Fibroblast of skin of abdomen (primary cell): Measurements from ENCODE around the gene GRIK4.
"Not testable (repeated sequence)": the region's sequence is repeated elsewhere in the genome, so short reads cannot be mapped to it uniquely, and the experiment has no call there.

Experiments
- DNase-seq: peaks from one replicate; pipeline ENCODE4 v3.0.0-alpha.2; 2013

Gene GRIK4

DNA sequence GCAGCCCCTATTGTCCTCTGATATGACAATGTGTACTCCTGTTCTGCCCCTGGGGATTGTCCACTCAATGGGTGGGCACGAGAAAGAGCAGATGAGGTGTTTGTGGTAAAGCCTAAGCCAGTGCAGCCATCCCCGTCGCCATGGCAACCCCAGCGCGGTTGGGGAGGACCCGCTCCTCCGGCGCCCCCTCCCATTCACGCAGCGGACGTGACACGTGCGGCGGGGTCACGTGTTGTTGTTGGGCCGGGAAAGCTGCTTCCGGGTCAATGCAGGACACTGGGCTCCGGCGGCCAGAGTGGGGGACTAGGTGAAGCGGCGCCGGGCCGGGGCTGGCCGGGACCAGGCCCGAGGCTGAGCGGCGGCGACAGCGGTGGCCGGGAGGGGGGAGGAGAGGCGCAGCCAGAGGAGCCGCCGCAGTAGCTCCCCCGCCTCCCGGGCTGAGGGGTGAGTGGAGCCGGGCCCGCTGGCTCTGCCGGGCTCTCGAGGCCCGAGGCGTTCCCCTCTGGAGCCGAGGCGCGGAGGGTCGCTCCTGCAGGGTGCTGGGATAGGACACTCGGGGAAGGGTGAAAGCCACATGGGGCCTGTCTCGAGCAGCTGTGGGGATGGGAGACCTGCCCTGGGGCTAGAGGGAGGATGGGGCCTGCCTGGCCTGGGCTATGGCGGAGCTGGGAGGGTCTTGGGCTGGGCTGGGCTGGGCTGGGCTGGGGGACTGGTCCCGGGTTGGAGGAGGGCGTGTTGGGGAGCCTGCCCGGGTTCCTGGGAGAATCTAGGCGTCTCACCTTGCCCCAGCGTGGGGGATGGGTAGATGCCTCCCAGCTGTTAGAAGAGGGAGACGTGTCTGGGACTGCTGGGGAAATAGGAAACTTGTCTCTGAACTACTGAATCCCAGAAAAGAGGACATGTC, 512.6 kb downstream of the GRIK4 start, which contains the start of gene TBCEL:
TSS of gene TBCEL (plus strand) at position 255 of the 904 bp plus-strand sequence. CDS start 21,589 bp downstream, outside the sequence.
- DNase-seq: peak; percentile 87

DNA sequence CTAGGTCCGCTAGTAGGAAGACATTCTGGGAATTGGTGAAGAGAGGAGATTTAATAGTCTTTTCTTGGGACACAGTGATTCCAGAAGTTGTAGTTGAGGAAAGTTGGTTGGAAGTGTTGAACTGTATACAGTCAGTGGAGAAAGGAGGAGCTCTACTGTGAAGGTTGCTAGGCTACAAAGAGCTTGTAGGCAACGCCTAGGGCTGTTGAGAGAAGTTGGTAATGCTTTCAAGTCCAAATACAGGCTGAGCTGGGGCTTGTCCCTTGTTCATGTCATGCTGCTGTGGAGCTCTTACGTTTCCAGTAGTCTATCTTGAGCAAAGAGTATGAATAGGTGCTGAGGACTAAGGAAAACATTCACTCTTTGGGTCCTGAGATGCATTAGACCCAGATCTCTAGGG, 513.4 kb downstream of the GRIK4 start:
- peak; percentile 4 for DNase-seq

DNA sequence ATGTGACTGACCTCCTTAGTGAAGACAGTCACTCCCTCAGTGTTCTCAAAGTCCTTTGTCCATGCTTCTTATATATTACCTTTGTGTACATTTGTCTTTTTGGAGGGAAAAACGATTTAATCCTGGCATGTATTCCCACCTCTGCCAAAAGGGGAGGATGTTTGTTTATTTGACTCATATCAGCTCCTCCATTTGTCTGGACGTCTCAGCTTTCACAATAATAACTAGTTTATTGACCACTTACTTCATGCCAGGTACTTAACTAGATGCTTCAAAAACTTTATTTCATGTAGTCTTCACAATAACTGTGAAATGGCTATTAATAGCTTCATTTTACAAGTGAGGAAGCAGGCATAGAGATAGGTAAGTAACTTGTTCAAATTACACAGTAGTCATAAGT, 517.6 kb downstream of the GRIK4 start:
- DNase-seq: no peak

DNA sequence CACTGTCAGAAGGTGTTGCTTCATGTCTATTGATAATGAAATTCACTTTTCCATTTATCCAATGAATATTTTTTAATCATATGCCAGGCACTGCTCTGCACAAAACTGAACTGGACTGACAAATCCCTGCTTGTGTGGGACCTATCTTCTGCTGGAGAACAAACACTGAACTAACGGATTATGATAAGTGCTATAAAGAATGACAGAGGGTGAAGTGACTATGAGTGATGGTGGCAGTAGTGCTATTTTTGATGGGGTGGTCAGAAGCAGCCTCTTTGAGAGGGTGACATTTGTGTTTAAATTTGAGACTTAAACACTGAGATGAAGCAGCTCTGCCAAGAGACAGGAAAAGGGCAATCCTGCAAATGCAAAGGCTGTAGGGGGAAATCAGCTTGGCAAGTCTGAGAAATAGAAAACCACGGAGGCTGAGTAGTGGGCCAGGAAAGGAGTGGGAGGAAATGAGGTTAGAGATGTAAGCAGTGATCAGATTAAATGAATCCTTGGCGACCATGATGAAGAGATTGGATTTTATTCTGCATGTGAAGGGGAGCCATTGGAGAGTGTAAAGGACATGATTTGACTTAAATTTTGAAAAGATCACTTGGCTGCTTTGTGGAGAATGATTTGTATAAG, 518.4 kb downstream of the GRIK4 start:
- DNase-seq: no peak

DNA sequence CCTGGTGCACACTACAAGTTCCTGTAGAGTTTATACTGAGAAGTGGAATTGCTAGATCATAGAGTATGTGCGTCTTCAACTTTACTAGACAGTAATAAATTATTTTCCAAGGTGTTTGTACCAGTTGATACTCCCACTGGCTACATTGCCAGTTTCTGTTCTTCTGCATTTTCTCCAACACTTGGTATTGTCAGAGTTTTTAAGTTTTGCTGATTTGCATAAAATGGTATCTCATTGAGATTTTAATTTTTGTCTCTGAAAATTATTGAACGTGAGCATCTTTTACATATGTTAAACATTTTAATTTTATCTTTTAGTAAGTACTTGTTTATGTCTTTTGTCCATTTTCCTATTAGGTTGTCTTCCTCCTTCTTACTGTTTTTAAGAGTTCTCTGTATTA, 519.6 kb downstream of the GRIK4 start:
- DNase-seq: no peak

DNA sequence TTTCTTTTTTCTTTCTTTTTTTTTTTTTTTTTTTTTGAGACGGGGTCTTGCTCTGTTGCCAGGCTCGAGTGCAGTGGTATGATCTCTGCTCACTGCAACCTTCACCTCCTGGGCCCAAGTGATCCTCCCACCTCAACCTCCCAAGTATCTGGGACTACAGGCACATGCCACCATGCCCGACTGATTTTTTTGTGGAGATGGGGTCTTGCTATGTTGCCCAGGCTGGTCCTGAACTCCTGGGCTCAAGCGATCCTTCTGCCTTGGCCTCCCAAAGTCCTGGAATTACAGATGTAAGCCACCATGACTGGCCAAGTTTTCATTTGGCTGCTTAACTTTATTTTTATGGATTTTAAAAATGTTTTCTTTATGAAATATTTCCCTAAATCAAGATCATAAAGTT, 520.1 kb downstream of the GRIK4 start:
- not testable (repeated sequence) for DNase-seq

DNA sequence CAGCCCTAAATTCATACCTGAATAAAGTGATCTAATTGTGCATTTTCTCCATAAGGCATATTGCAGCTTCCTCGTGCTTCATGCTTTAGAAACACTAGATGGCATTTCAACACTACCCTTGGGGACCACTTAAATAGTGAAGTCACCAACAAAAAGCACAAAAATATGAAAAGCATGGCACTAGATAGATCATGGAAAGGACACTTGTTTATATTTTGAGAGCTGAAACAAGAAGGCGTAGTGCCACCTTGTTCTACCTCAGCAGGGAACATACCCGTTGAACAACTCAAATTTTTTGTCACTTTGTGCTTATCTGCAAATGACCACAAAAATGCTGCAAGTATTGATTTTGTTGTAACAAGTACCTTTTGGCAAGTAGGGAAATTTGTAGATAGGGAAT, 521.0 kb downstream of the GRIK4 start:
- no peak for DNase-seq

DNA sequence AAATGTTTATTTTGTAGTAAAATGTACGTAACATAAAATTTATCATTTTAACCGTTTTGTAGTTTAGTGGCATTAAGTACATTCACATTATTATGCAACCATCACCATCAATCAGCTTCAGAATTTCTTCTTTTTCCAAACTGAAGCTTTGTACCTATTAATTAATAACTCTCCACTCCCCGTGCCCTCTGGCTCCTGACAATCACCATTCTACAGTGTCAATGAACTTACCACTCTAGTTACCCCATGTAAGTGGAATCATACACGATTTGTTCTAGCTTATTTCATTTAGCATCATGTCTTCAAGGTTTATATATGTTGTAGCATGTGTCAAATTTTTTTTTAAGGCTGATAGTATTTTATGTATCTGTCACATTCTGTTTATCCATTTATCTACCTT, 522.1 kb downstream of the GRIK4 start:
- DNase-seq: no peak

DNA sequence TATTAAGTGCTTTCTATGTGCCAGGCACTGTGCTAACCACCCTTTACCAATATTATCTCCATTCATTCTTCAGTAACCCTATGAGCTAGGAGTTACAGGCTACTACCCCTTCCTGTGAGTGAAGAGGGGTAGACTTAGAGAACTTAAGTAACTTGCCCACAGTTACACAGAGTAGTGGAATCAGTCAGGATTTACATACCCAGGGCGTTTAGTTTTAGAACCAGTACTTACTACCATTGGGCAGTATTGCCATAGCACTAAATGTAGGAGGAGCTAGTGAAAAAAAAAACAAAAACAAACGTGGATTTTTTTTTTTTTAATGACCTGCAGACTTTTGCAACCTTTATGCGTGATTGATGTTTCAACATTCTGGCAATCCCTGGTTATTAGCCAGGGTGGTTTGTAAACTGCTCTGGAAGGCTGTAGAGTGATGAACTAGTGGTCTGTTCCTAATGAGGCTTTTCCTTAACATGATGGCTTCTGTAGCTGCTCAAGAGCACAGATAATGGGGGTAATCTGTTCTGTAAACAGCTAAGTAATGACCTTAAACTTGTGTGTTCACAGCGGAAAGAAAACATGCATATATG, 523.7 kb downstream of the GRIK4 start:
- no peak for DNase-seq

DNA sequence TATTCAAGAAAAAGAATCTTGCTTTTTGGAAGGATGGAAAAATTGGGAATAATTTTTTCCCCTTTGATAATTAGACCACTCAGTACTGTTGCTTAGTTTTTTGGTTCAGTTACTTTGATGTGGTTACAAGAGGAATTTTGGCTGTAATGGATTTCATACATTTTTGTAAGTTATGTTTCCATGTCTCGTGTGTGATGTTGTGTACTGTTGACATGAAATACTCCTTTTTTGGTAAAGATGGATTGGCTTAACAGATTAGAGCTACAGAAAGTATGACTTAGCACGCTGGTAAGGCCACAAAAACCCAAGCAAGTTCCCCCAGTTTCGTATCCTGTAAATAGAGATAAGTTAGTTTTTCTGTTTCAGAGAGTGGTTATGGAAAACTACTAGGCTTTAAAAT, 524.2 kb downstream of the GRIK4 start:
- peak; percentile 43 for DNase-seq

DNA sequence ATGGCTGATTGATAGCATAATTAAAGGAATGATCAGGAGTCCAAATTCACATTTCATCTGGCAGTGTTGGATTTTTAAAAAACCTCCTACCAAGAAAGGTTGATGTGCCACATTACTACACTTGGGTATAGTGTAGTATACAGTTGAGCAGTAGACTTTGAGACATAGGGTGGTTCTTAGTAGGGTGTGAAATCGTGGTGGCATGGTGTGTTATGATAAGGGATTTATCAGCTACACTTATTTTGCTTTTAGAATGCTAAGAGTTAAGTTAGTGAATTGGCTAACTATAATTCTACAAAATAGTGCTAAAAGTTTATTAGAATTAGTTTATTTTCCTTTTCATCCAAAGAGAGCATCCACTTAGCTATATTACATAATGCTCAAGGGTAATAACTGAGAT, 525.5 kb downstream of the GRIK4 start:
- no peak for DNase-seq
